Stromal cell of bone marrow (primary cell): ENCODE data around the gene RFPL1.
"Not testable (repeated sequence)": the region's sequence is repeated elsewhere in the genome, so short reads cannot be mapped to it uniquely, and the experiment has no call there.

Experiments
- DNase-seq: peaks from one replicate; pipeline ENCODE4 v3.0.0-alpha.2; 2012; ENCODE audit warnings: low read depth

The RFPL1 gene

GRCh38 chr22:29438283-29438682 lies at the start of gene RFPL1:
Gene RFPL1, plus strand, starts transcription at chr22:29438583.
- DNase-seq: not testable (repeated sequence)

GRCh38 chr22:29388759-29389090 lies 49.7 kb upstream of the RFPL1 start:
- DNase-seq: no peak

GRCh38 chr22:29390270-29390669 lies 48.1 kb upstream of the RFPL1 start:
- DNase-seq: no peak

- no peak for DNase-seq
Observed at GRCh38 chr22:29391546-29391945, 46.8 kb upstream of the RFPL1 start.

GRCh38 chr22:29393019-29393608 lies 45.3 kb upstream of the RFPL1 start:
- DNase-seq: no peak

GRCh38 chr22:29394931-29395581 lies 43.3 kb upstream of the RFPL1 start:
- DNase-seq: peak; percentile 52

- DNase-seq: no peak
Observed at GRCh38 chr22:29396126-29396525, 42.3 kb upstream of the RFPL1 start.

- DNase-seq: no peak
Observed at GRCh38 chr22:29397791-29398190, 40.6 kb upstream of the RFPL1 start.

GRCh38 chr22:29400576-29400975 lies 37.8 kb upstream of the RFPL1 start:
- DNase-seq: no peak

- not testable (repeated sequence) for DNase-seq
Observed at GRCh38 chr22:29401538-29401937, 36.8 kb upstream of the RFPL1 start.

- DNase-seq: no peak
Observed at GRCh38 chr22:29408940-29409339, 29.4 kb upstream of the RFPL1 start.

GRCh38 chr22:29411569-29412211 lies 26.7 kb upstream of the RFPL1 start:
- not testable (repeated sequence) for DNase-seq

GRCh38 chr22:29412772-29413171 lies 25.6 kb upstream of the RFPL1 start:
- not testable (repeated sequence) for DNase-seq

- peak; percentile 31 for DNase-seq
Observed at GRCh38 chr22:29414951-29415591, 23.3 kb upstream of the RFPL1 start.

GRCh38 chr22:29418704-29419103 lies 19.7 kb upstream of the RFPL1 start:
- DNase-seq: not testable (repeated sequence)

GRCh38 chr22:29426476-29426875 lies 11.9 kb upstream of the RFPL1 start:
- DNase-seq: no peak

- peak; percentile 18 for DNase-seq
Observed at GRCh38 chr22:29427176-29427760, 11.1 kb upstream of the RFPL1 start.

- no peak for DNase-seq
Observed at GRCh38 chr22:29431986-29432385, 6.4 kb upstream of the RFPL1 start.

- DNase-seq: no peak
Observed at GRCh38 chr22:29433856-29434255, 4.5 kb upstream of the RFPL1 start.

- no peak for DNase-seq
Observed at GRCh38 chr22:29434288-29434687, 4.1 kb upstream of the RFPL1 start.

GRCh38 chr22:29435236-29436136 lies 2.9 kb upstream of the RFPL1 start:
- no peak for DNase-seq

GRCh38 chr22:29442976-29443375 lies 4.6 kb downstream of the RFPL1 start:
- DNase-seq: no peak
